ENCODE results near the gene DACH1.

DACH1 gene

GRCh38 chr13:71605744-71606143, 261.3 kb downstream of the DACH1 start:
- TF ChIP-seq CTCF (IDR thresholded peaks at IDR 0.05; ENCODE audit: control insufficient read depth, extremely low read depth, insufficient read depth): no peak
- no peak overlapping the region for H3K4me3 ChIP-seq (ENCODE audit: low read depth, low read length)
- no peak for DNase-seq (ENCODE audit: low read depth)

GRCh38 chr13:71603255-71603654, 263.7 kb downstream of the DACH1 start:
- DNase-seq (ENCODE audit: low read depth): no peak
- TF ChIP-seq CTCF (IDR thresholded peaks at IDR 0.05; ENCODE audit: control insufficient read depth, extremely low read depth, insufficient read depth): no peak

GRCh38 chr13:71602344-71602743, 264.7 kb downstream of the DACH1 start:
- no peak for TF ChIP-seq CTCF (IDR thresholded peaks at IDR 0.05; ENCODE audit: control insufficient read depth, extremely low read depth, insufficient read depth)
- no peak overlapping the region for H3K4me3 ChIP-seq (ENCODE audit: low read depth, low read length)
- no peak for DNase-seq (ENCODE audit: low read depth)

More at GRCh38 chr13:71603255-71603654, 263.7 kb downstream of the DACH1 start:
- H3K4me3 ChIP-seq (ENCODE audit: low read depth, low read length): no peak overlapping the region

GRCh38 chr13:71597150-71597549, 269.9 kb downstream of the DACH1 start:
- TF ChIP-seq CTCF (IDR thresholded peaks at IDR 0.05; ENCODE audit: control insufficient read depth, extremely low read depth, insufficient read depth): no peak

GRCh38 chr13:71596116-71596515, 270.9 kb downstream of the DACH1 start:
- no peak for TF ChIP-seq CTCF (IDR thresholded peaks at IDR 0.05; ENCODE audit: control insufficient read depth, extremely low read depth, insufficient read depth)
- no peak for DNase-seq (ENCODE audit: low read depth)
- no peak overlapping the region for H3K4me3 ChIP-seq (ENCODE audit: low read depth, low read length)

More at GRCh38 chr13:71597150-71597549, 269.9 kb downstream of the DACH1 start:
- DNase-seq (ENCODE audit: low read depth): peak; percentile 3
- H3K4me3 ChIP-seq (ENCODE audit: low read depth, low read length): no peak overlapping the region

GRCh38 chr13:71593566-71593965, 273.4 kb downstream of the DACH1 start:
- H3K4me3 ChIP-seq (ENCODE audit: low read depth, low read length): no peak overlapping the region
- DNase-seq (ENCODE audit: low read depth): no peak
- no peak for TF ChIP-seq CTCF (IDR thresholded peaks at IDR 0.05; ENCODE audit: control insufficient read depth, extremely low read depth, insufficient read depth)

- H3K4me3 ChIP-seq (ENCODE audit: low read depth, low read length): no peak overlapping the region
- no peak for DNase-seq (ENCODE audit: low read depth)
- no peak for TF ChIP-seq CTCF (IDR thresholded peaks at IDR 0.05; ENCODE audit: control insufficient read depth, extremely low read depth, insufficient read depth)
These were observed 275.6 kb downstream of the DACH1 start for GRCh38 chr13:71591374-71591773.
